Cardiac muscle cell (in vitro differentiated cells and primary cell): ENCODE measurements around the gene OR10H1. TPM values are rescaled to one million over a fixed set of nuclear protein-coding genes. Genes with fewer than 3 reads are reported as not detected.
"Not testable (repeated sequence)": the region's sequence is repeated elsewhere in the genome, so short reads cannot be mapped to it uniquely, and the experiment has no call there.

Experiments used
- DNase-seq, 2 donors: peaks; one replicate each; pipeline versions ENCODE4 v3.0.0 to v3.0.0-alpha.2; 2010 to 2017; ENCODE audit warnings: low read depth in 1 of 2, low spot score in 1 of 2
- H3K27ac ChIP-seq: fragments of 200-600 bp; sonication (generic); 2 replicates; pipeline ENCODE4 v1.5.1; 2016
- H3K27me3 ChIP-seq: fragments of 200-600 bp; sonication (generic); 2 replicates; pipeline ENCODE4 v1.6.0; 2016; ENCODE audit warnings: control low read depth
- H3K36me3 ChIP-seq: fragments of 200-600 bp; sonication (generic); 2 replicates; pipeline ENCODE4 v1.5.1; 2016; ENCODE audit warnings: control low read depth
- H3K4me1 ChIP-seq: fragments of 200-600 bp; sonication (generic); 2 replicates; pipeline ENCODE4 v1.8.1; 2017; ENCODE audit warnings: low read depth, mild to moderate bottlenecking, mixed run types
- H3K4me3 ChIP-seq: fragments of 200-600 bp; sonication (generic); 2 replicates; pipeline ENCODE4 v1.5.1; 2016; ENCODE audit warnings: mild to moderate bottlenecking
- H3K9me3 ChIP-seq: fragments of 200-600 bp; sonication (generic); 2 replicates; pipeline ENCODE4 v1.5.1; 2017; ENCODE audit warnings: low read depth, mild to moderate bottlenecking, control low read depth
- polyA plus RNA-seq: library from polyadenylated mRNA; unstranded; fragments of >200 nt; fragmentation: Nextera tagmentation; extraction: Ambion mirVana; gene quantifications from 2 replicates; pipeline ENCODE4 v1.2.1, GENCODE V29; 2016
- total RNA-seq: library from RNA; depleted of rRNA; stranded (reverse); fragments of >200 nt; gene quantifications from 2 replicates; pipeline ENCODE4 v1.2.3, GENCODE V29; 2016
- TF ChIP-seq, protein P1 (sequence below): IDR thresholded peaks from 2 replicates; pipeline ENCODE4 v1.5.1; 2012; ENCODE audit warnings: low read depth, mild to moderate bottlenecking, low read length

Gene OR10H1
- total and polyA plus RNA-seq, 2 experiments from 2014 or later = not detected

DNA sequence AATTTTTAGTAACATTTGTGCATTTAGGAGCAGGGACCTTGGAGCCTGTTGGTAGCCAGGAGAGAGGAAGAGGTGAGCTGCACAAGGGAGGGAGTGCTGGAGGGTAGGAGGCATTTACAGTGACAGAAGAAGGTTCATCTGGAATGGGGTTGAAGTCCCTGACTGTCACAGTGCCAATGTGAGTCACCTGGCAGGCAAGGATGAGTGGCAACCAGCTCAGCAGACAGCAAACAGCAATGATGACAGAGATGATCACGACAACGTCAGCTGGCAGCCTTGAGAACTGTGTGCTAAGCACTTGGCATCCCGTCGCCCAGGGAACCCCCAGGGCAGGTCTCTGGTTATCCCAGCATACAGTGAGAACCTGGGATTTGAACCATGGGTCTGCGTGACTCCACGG, 25.4 kb downstream of the OR10H1 start:
- no peak for DNase-seq
- no peaks in the 10 kb centered on the region for H3K4me1 ChIP-seq
- no peak overlapping the region for H3K27ac ChIP-seq
- no peaks in the 10 kb centered on the region for H3K27me3 ChIP-seq
- no peaks in the 10 kb centered on the region for H3K9me3 ChIP-seq
- no peaks in the 10 kb centered on the region for H3K36me3 ChIP-seq
- TF ChIP-seq, protein P1, sequence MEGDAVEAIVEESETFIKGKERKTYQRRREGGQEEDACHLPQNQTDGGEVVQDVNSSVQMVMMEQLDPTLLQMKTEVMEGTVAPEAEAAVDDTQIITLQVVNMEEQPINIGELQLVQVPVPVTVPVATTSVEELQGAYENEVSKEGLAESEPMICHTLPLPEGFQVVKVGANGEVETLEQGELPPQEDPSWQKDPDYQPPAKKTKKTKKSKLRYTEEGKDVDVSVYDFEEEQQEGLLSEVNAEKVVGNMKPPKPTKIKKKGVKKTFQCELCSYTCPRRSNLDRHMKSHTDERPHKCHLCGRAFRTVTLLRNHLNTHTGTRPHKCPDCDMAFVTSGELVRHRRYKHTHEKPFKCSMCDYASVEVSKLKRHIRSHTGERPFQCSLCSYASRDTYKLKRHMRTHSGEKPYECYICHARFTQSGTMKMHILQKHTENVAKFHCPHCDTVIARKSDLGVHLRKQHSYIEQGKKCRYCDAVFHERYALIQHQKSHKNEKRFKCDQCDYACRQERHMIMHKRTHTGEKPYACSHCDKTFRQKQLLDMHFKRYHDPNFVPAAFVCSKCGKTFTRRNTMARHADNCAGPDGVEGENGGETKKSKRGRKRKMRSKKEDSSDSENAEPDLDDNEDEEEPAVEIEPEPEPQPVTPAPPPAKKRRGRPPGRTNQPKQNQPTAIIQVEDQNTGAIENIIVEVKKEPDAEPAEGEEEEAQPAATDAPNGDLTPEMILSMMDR = no peak
- H3K4me3 ChIP-seq = no peak overlapping the region

DNA sequence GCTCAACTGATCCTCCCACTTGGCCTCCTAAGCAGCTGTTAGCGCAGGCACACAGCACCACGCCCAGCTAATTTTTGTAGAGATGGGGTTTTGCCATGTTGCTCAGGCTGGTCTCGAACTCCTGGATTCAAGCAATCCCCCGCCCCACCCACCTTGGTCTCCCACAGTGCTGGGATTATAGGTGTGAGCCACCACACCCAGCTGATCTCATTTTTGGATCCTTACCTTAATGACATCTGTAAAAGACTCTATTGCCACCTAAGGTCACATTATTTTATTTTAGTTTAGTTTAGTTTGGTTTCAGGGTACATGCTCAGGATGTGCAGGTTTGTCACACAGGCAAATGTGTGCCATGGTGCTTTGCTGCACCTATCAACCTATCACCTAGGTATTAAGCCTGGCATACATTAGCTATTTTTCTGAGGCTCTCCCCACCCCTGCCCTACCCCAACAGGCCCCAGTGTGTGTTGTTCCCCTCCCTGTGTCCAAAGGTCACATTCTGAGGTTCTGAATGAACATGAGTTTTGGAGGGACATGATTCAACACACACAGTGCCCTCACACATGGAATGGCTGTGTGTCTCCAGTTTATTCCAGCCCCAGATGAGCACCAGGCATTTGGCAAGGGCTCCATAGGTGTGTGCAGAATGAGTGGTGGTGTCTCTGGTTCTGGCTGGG, 26.7 kb downstream of the OR10H1 start:
- no peak for DNase-seq
- no peaks in the 10 kb centered on the region for H3K4me1 ChIP-seq
- no peak overlapping the region for H3K27ac ChIP-seq
- no peaks in the 10 kb centered on the region for H3K27me3 ChIP-seq
- H3K9me3 ChIP-seq = no peaks in the 10 kb centered on the region
- TF ChIP-seq, protein P1 = no peak
- no peaks in the 10 kb centered on the region for H3K36me3 ChIP-seq
- H3K4me3 ChIP-seq = no peak overlapping the region

DNA sequence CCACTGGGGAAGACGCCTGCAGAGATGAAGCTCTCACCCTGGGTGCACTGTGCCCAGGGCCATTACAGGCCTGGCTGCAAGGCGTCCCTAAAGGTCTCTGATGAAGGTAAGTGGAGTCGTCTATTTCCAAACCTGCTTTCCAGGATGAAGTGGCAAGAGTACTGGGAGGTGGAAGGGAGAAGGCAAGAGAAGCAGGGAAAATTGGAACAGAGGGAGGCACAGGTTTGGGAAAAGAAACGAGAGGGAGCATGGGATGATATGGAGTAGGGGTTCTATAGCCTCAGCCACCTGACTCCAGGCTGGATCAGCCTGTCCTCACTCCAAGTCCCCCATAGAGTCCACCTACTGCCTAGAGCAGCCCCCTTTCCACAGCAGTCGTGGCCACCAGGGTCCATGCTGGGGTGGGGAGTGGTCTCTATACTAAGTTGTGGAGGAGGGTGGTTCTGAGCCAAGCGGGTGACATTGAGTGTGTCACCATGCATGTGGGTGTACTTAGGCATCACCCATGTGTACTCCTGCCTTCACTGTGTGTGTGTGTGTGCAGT, 27.8 kb downstream of the OR10H1 start, which contains the start of gene OR10H5:
OR10H5 (plus strand) TSS at position 51 of the 545 bp plus-strand sequence. CDS start 6,388 bp downstream, outside the sequence.
- Histone ChIP-seq H3K9me3 (no peaks in the 10 kb centered on the region), H3K27ac (no peak within 1 kb of the TSS), H3K4me1 (no peaks in the 10 kb centered on the region), H3K27me3 (no peaks in the 10 kb centered on the region), H3K36me3 (no peaks in the 10 kb centered on the region), H3K4me3 (no peak within 1 kb of the TSS)
- no peak for DNase-seq
- TF ChIP-seq, protein P1 = no peak

DNA sequence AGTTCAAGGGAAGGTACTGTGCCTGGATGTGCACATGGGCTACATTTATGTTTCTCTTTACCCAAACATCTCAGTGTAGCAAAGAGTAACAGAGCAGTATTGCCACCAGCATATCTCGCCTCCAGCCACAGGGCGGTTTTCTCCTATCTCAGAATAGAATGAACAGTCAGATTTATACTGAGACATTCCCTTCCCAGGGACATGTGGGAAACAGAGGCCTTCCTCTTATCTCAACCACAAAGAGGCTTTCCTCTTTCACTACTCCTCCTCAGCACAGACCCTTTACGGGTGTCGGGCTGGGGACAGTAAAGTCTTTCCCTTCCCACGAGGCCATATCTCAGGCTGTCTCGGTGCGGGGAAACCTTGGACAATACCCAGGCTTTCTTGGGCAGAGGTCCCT, 32.6 kb downstream of the OR10H1 start:
- not testable (repeated sequence) for H3K4me1 ChIP-seq, H3K4me3 ChIP-seq, H3K27me3 ChIP-seq, H3K36me3 ChIP-seq, H3K27ac ChIP-seq, H3K9me3 ChIP-seq
- DNase-seq = peak in 1 of 2 donors; percentile 2

DNA sequence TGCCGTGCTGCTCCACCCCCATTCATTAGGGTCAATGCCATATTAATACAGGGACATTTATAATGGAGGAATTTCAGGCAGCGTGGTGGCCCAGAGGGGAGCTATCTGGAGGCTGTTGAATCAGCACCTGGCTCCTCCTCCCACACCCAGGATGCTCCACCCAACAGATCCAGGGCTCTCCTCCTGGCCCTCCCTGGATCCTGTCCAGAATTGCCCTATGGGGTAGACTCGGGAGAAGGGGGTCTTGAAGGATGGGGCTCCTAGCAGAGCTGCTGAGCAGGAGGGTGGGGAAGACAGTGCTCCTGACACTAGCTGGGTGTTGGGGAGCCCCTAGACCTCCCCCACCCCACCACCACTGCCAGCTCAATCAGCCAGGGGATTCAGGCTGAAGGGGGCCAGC, 33.3 kb downstream of the OR10H1 start:
- H3K27me3 ChIP-seq = no peaks in the 10 kb centered on the region

DNA sequence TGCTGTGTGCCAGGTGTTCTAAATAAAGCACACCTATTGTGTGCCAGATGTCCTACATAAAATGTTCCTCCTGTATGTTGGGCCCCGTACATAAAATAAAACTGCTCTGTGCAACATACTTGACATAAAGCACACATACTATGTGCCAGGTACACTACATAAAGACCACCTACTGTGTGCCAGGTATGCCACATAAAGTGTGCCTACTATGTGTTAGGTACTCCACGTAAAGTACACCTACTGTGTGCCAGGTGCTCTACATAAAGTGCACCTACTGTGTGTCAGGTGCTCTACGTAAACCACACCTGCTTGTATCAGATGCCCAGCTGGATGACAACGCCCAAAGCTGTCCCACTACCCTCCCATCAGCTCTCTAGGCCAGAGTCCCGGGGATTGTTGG, 33.8 kb downstream of the OR10H1 start:
- Histone ChIP-seq H3K4me1 (no peaks in the 10 kb centered on the region), H3K9me3 (no peaks in the 10 kb centered on the region), H3K27ac (no peak overlapping the region), H3K27me3 (no peaks in the 10 kb centered on the region), H3K4me3 (no peak overlapping the region), H3K36me3 (no peaks in the 10 kb centered on the region)
- TF ChIP-seq, protein P1 = no peak
- DNase-seq = no peak

More for the DNA sequence above, 33.3 kb downstream of the OR10H1 start:
- H3K27ac ChIP-seq = no peak overlapping the region
- DNase-seq = no peak
- no peaks in the 10 kb centered on the region for H3K9me3 ChIP-seq
- TF ChIP-seq, protein P1 = no peak
- H3K4me1 ChIP-seq = no peaks in the 10 kb centered on the region
- no peaks in the 10 kb centered on the region for H3K36me3 ChIP-seq
- H3K4me3 ChIP-seq = no peak overlapping the region
